C4-2B (cell line): ENCODE measurements around the gene EFNA2.

Experiments used
- ZFX ChIP-seq: fragments of 450-650 bp; IDR thresholded peaks from 2 replicates; pipeline ENCODE4 v1.6.1; 2017
- TF ChIP-seq, protein P1 (sequence below): fragments of 450-650 bp; conservative IDR thresholded peaks from 2 replicates; pipeline ENCODE4 v1.5.1; 2017; ENCODE audit warnings: mild to moderate bottlenecking

DNA sequence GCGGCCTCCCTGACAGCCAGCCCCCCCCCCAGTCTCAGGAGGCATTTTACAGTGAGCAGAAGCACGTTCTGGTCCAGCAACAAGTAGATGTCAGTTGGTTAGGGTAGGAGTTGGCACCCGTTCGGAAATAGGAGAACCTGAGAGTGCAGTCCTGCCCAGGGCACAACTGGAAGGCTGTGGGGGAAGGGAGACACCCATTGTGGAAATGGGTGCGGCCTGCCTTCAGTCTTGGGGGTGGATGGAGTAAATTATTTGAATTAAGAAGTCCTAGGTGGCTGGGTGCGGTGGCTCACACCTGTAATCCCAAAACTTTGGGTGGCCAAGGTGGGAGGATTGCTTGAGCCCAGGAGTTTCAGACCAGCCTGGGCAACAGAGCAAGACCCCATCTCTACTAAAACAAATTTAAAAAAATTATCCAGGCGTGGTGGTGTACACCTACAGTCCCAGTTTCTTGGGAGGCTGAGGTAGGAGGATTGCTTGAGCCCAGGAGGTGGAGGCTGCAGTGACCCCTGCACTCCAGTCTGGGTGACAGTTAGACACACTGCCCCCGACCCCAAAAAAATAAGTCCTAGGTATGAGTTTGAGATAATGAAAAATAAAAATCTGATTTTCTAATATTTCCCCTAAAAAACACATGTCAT is 15.3 kb upstream of the EFNA2 start:
- TF ChIP-seq, protein P1, sequence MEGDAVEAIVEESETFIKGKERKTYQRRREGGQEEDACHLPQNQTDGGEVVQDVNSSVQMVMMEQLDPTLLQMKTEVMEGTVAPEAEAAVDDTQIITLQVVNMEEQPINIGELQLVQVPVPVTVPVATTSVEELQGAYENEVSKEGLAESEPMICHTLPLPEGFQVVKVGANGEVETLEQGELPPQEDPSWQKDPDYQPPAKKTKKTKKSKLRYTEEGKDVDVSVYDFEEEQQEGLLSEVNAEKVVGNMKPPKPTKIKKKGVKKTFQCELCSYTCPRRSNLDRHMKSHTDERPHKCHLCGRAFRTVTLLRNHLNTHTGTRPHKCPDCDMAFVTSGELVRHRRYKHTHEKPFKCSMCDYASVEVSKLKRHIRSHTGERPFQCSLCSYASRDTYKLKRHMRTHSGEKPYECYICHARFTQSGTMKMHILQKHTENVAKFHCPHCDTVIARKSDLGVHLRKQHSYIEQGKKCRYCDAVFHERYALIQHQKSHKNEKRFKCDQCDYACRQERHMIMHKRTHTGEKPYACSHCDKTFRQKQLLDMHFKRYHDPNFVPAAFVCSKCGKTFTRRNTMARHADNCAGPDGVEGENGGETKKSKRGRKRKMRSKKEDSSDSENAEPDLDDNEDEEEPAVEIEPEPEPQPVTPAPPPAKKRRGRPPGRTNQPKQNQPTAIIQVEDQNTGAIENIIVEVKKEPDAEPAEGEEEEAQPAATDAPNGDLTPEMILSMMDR = no peak
- TF ChIP-seq ZFX = no peak
